Measurements from ENCODE around the gene CAMTA1.

The CAMTA1 gene

GRCh38 chr1:7077136-7077535 is 291.9 kb downstream of the CAMTA1 start:
- DNase-seq, result no peak
- ATAC-seq, result no peak

- DNase-seq (no peak), ATAC-seq (no peak)
Observed at GRCh38 chr1:7077970-7078369, 292.7 kb downstream of the CAMTA1 start.

DNA sequence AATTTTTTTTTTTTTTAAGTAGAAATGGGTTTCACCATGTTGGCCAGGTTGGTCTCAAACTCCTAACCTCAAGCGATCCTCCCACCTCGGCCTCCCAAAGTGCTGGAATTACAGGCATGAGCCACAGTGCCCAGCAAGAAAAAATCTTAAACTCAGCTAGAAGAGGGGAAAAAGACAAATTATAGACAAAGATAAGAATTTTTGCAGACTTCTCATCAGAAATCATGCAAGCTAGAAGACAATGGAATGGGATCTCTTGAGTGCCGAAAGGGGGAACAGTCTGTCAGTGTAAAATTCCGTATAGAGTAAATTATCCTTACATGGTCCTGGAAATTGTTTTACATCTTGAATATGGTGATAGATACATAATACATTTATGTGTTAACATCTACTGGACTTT is 294.4 kb downstream of the CAMTA1 start:
- ATAC-seq (no peak), DNase-seq (no peak)

DNA sequence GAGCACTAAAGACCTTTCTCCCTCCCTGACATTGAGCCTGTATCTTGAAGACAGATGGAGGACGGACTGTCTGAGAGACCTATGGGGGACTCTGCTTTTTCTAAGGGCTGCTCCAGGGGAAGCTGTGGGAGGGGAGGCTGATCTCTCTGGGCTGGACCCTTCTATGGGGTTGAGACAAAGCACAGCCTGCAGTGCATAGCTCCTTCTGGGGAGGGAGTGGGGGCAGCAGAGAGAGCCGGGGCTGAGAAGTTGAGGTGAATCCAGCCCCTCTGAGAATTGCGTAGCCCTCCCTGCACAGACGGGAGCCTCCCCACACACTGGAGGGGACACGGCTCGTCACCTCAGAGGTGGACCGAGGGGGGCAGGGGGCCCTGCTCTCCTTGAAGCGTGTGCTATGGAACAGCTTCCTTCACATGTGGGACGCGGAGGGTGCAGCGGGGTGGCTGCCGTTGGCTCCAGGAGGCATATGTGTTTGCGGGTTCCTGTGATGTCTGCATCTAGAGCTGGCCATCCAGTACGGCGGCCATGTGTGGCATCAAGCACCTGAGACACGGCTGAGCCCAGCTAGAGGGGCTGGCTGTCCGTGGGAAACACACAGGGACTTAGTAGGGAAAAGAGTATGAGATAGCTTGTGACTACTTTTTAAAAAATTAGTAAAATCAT is 299.1 kb downstream of the CAMTA1 start:
- ATAC-seq, result no peak
- no peak for DNase-seq

GRCh38 chr1:7085521-7085920 is 300.3 kb downstream of the CAMTA1 start:
- DNase-seq (no peak), ATAC-seq (no peak)

- no peak for ATAC-seq
- DNase-seq, result no peak
Observed at GRCh38 chr1:7086106-7086505, 300.9 kb downstream of the CAMTA1 start.

- ATAC-seq, result no peak
- DNase-seq, result no peak
Observed at GRCh38 chr1:7087888-7088287, 302.6 kb downstream of the CAMTA1 start.

GRCh38 chr1:7089497-7089896 is 304.2 kb downstream of the CAMTA1 start:
- DNase-seq (no peak), ATAC-seq (no peak)

- ATAC-seq, result no peak
- DNase-seq, result no peak
Observed at GRCh38 chr1:7093297-7093696, 308.0 kb downstream of the CAMTA1 start.

- ATAC-seq, result no peak
- DNase-seq, result no peak
Observed at GRCh38 chr1:7094086-7094485, 308.8 kb downstream of the CAMTA1 start.

- ATAC-seq (no peak), DNase-seq (no peak)
Observed at GRCh38 chr1:7094509-7094908, 309.3 kb downstream of the CAMTA1 start.

DNA sequence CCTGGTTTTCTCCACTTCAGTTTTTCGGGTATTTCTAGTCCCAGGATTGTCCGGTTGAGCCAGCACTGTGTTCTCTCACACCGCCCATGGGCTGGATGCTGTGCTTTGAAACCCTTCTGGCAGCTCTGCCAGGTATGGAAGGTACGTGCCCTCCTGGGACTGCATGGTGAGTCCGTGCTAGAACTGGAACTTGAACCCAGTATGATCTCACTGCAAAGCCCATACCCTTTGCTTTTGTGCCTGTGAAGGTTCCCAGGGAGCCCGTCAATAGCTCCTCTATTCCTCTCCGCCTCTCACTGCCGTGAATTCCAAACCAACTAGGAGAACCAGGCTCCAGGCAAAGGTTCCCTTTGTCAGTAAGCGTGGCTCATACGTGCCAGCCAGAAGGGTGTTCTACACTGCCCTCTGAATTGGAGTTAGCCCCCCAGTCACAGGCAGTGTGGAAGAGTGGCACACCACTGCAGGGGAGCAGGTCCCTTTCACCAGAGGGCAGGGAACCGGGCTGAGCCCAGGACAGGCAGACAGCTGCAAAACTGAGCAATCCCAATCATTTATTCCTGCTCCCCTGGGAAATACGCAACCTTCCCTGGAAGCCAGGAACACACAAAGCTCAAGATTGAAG is 310.2 kb downstream of the CAMTA1 start:
- no peak for ATAC-seq

GRCh38 chr1:7097938-7098592 is 312.8 kb downstream of the CAMTA1 start:
- no peak for ATAC-seq
- DNase-seq, result no peak

More for the DNA sequence above, 310.2 kb downstream of the CAMTA1 start:
- no peak for DNase-seq

DNA sequence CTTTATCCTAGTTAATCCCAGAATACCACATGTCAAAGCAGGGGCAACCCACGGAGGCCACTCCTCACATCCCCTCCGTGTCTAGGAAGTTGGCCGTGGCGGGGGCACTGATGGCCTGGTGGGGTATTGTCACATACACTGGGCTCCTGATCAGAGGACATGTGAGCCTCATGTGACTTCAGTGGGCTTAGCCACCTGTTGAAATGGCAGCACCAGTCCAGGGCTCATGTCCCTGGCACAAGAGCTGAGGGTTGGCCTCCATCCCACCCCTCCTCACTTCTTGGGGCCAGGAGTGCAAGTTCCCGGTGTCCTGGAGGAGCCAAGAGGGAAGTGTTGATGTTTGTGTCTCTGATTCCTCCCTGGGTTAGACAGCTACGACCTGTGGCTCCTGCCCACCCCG is 313.4 kb downstream of the CAMTA1 start:
- ATAC-seq, result no peak

DNA sequence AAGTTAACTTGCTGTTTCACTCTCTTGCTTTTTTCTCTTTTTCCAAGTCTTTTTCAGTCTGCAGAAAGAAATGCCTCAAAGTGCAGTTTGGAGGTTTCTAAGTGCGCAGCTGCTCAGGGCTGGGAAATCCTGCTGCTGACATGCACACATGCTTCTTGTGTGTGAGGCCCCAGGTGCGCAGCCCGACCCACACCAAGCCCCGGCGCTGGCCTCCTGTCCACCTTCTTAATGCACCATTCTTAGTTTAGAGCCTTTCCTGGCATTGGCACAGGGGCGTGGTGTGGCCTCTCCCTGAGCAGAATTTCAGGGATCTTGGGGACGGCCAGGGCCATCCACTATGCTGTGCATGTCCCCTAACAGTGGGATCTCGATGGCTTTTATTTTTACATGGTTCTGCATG is 315.2 kb downstream of the CAMTA1 start:
- DNase-seq (no peak), ATAC-seq (no peak)

More for the DNA sequence above, 313.4 kb downstream of the CAMTA1 start:
- no peak for DNase-seq

- ATAC-seq, result no peak
- DNase-seq, result no peak
Observed at GRCh38 chr1:7101187-7101586, 315.9 kb downstream of the CAMTA1 start.

DNA sequence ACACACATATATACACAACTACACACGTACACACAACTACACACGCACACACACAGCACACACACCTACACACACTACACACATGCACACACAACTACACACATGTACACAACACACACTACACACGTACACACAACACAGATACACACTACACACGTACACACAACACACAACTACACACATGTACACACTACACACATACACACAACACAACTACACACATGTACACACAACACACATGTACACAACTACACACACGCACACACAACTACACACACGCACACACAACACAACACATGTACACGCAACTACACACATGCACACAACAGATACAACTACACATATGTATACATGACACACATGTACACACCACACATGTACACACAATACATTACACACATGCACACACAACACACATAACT is 318.1 kb downstream of the CAMTA1 start:
- no peak for ATAC-seq

GRCh38 chr1:7103874-7104273 is 318.6 kb downstream of the CAMTA1 start:
- no peak for ATAC-seq
- DNase-seq, result no peak

More for the DNA sequence above, 318.1 kb downstream of the CAMTA1 start:
- DNase-seq, result no peak

- ATAC-seq (no peak), DNase-seq (no peak)
Observed at GRCh38 chr1:7104339-7104738, 319.1 kb downstream of the CAMTA1 start.

GRCh38 chr1:7105269-7105668 is 320.0 kb downstream of the CAMTA1 start:
- ATAC-seq, result no peak

DNA sequence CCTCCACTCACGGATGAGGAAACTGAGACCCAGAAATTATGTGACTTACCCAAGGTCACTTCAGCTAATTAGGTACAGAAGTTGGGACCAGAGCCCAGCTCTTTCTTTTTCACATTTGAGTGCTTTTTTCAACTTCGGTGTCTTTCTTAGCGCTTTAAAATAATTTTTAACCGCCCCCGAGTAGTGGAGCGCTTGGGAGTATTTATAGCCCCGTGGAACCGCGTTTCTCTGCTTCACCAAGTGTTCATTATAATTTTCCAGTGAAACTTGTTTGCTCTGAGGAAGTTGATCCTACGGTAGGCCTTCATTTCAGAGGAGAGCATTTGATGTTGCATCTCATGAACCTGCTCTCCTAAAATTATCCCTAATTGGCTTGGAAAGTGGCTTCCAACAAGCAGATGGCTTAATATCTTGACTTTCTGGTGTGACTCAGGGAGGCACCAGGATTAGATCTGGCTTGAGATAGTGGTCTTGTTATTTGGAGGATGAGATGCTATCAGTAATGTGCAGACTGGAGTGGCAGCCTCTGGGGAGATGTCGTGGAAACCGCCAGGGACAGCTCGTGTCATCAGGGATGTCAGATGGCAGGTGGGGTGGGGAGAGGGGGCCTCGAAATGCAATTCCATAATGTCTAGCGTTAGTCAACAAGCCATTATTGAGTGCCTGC is 321.3 kb downstream of the CAMTA1 start:
- no peak for DNase-seq
- ATAC-seq, result no peak

More at GRCh38 chr1:7105269-7105668, 320.0 kb downstream of the CAMTA1 start:
- no peak for DNase-seq

DNA sequence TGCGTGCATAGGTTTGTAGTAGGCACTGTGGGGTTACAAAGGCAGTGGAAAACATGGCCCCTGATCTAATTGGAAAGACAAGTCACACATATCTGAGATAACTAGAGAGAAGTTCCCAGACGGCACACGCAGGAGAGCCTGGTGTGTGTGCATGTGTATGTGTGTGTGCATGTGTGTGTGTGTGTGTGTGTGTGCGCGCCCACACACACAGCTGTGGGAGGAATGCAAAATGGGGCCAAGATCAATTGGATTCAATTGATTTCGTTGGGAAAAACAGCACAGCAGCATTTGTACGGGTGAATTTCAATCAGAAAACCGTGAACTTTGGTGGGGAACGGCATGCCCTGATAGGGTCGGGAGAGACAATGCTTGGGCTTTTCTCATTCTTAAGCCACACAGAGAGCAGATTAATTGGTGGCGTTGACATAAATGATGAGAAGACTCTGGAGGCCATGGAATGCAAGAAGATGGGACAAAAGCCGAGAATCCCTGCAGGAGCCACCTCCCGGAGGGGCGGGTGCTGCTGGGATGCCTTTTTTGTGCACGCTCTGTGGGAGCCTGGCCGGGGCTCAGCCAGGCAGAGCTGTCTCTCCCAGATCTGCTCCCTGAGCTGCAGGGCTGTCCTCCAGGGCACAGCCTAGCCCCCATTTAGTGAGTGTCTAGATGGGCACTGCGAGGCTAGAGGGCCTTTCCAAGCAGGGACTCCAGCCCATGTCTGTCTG is 322.0 kb downstream of the CAMTA1 start:
- ATAC-seq (no peak), DNase-seq (no peak)
